ENCODE data around the gene TNKS1BP1.
"Not testable (repeated sequence)": the region's sequence is repeated elsewhere in the genome, so short reads cannot be mapped to it uniquely, and the experiment has no call there.

The TNKS1BP1 gene

GRCh38 chr11:57287884-57288283 lies 36.9 kb downstream of the TNKS1BP1 start:
- Histone ChIP-seq H3K27me3 (ENCODE audit: insufficient read depth, low read length, poor library complexity) (peaks cover 12% of the 10 kb centered on the region), H3K4me2 (ENCODE audit: insufficient read depth, low read length) (no peak overlapping the region), H4K20me1 (ENCODE audit: insufficient read depth, low read length) (no peaks in the 10 kb centered on the region), H3K4me1 (ENCODE audit: insufficient read depth, low read length) (no peaks in the 10 kb centered on the region), H3K79me2 (ENCODE audit: insufficient read depth, low read length) (no peaks in the 10 kb centered on the region), H3K36me3 (ENCODE audit: insufficient read depth, low read length) (no peaks in the 10 kb centered on the region), H3K9ac (ENCODE audit: low read depth, low read length) (no peak overlapping the region), H3K4me3 (ENCODE audit: low read depth in 1 of 2, low read length in 2 of 2) (no peak overlapping the region), H2AFZ (ENCODE audit: low read depth, low read length) (no peak overlapping the region), H3K27ac (ENCODE audit: low read length) (no peak overlapping the region), H3K9me3 (ENCODE audit: insufficient read depth, low read length, severe bottlenecking) (no peaks in the 10 kb centered on the region)
- DNase-seq (no peak), ATAC-seq (ENCODE audit: insufficient read depth, low read depth) (no peak)
- TF ChIP-seq CTCF (IDR thresholded peaks at IDR 0.05; ENCODE audit: borderline replicate concordance, extremely low read depth, low read length, poor library complexity, severe bottlenecking) (no peak), EZH2 (IDR thresholded peaks at IDR 0.05; ENCODE audit: borderline replicate concordance, low read depth, low read length, severe bottlenecking) (no peak)

- no peak overlapping the region for H3K27ac ChIP-seq (ENCODE audit: low read length)
- no peaks in the 10 kb centered on the region for H3K36me3 ChIP-seq (ENCODE audit: insufficient read depth, low read length)
- H3K4me1 ChIP-seq (ENCODE audit: insufficient read depth, low read length), result no peaks in the 10 kb centered on the region
- DNase-seq, result no peak
- no peak for TF ChIP-seq CTCF (IDR thresholded peaks at IDR 0.05; ENCODE audit: borderline replicate concordance, extremely low read depth, low read length, poor library complexity, severe bottlenecking)
- TF ChIP-seq EZH2 (IDR thresholded peaks at IDR 0.05; ENCODE audit: borderline replicate concordance, low read depth, low read length, severe bottlenecking), result no peak
- no peak overlapping the region for H3K4me2 ChIP-seq (ENCODE audit: insufficient read depth, low read length)
- no peaks in the 10 kb centered on the region for H4K20me1 ChIP-seq (ENCODE audit: insufficient read depth, low read length)
- no peak overlapping the region for H3K9ac ChIP-seq (ENCODE audit: low read depth, low read length)
- ATAC-seq (ENCODE audit: insufficient read depth, low read depth), result no peak
- peaks cover 6% of the 10 kb centered on the region for H3K27me3 ChIP-seq (ENCODE audit: insufficient read depth, low read length, poor library complexity)
- H3K9me3 ChIP-seq (ENCODE audit: insufficient read depth, low read length, severe bottlenecking), result no peaks in the 10 kb centered on the region
- no peak overlapping the region for H3K4me3 ChIP-seq (ENCODE audit: low read depth in 1 of 2, low read length in 2 of 2)
- H3K79me2 ChIP-seq (ENCODE audit: insufficient read depth, low read length), result no peaks in the 10 kb centered on the region
- no peak overlapping the region for H2AFZ ChIP-seq (ENCODE audit: low read depth, low read length)
These were observed 41.3 kb downstream of the TNKS1BP1 start for GRCh38 chr11:57283231-57283990.

GRCh38 chr11:57281546-57281945 lies 43.2 kb downstream of the TNKS1BP1 start:
- H3K9me3 ChIP-seq (ENCODE audit: insufficient read depth, low read length, severe bottlenecking); DNase-seq; ATAC-seq (ENCODE audit: insufficient read depth, low read depth): not testable (repeated sequence)

GRCh38 chr11:57279116-57279515 lies 45.6 kb downstream of the TNKS1BP1 start:
- Histone ChIP-seq H3K4me1 (ENCODE audit: insufficient read depth, low read length) (peaks cover 3% of the 10 kb centered on the region), H3K79me2 (ENCODE audit: insufficient read depth, low read length) (no peaks in the 10 kb centered on the region), H3K27ac (ENCODE audit: low read length) (no peak overlapping the region), H2AFZ (ENCODE audit: low read depth, low read length) (no peak overlapping the region), H3K36me3 (ENCODE audit: insufficient read depth, low read length) (no peaks in the 10 kb centered on the region), H3K9ac (ENCODE audit: low read depth, low read length) (no peak overlapping the region), H3K27me3 (ENCODE audit: insufficient read depth, low read length, poor library complexity) (peaks cover 19% of the 10 kb centered on the region), H3K4me2 (ENCODE audit: insufficient read depth, low read length) (no peak overlapping the region), H4K20me1 (ENCODE audit: insufficient read depth, low read length) (no peaks in the 10 kb centered on the region), H3K4me3 (ENCODE audit: low read depth in 1 of 2, low read length in 2 of 2) (no peak overlapping the region), H3K9me3 (ENCODE audit: insufficient read depth, low read length, severe bottlenecking) (no peaks in the 10 kb centered on the region)
- DNase-seq, result no peak
- no peak for ATAC-seq (ENCODE audit: insufficient read depth, low read depth)
- no peak for TF ChIP-seq EZH2 (IDR thresholded peaks at IDR 0.05; ENCODE audit: borderline replicate concordance, low read depth, low read length, severe bottlenecking)
- TF ChIP-seq CTCF (IDR thresholded peaks at IDR 0.05; ENCODE audit: borderline replicate concordance, extremely low read depth, low read length, poor library complexity, severe bottlenecking), result no peak

More at GRCh38 chr11:57281546-57281945, 43.2 kb downstream of the TNKS1BP1 start:
- H2AFZ ChIP-seq (ENCODE audit: low read depth, low read length); H3K4me1 ChIP-seq (ENCODE audit: insufficient read depth, low read length); H3K9ac ChIP-seq (ENCODE audit: low read depth, low read length); H3K4me3 ChIP-seq (ENCODE audit: low read depth in 1 of 2, low read length in 2 of 2); H3K4me2 ChIP-seq (ENCODE audit: insufficient read depth, low read length); H3K79me2 ChIP-seq (ENCODE audit: insufficient read depth, low read length); H3K36me3 ChIP-seq (ENCODE audit: insufficient read depth, low read length); H3K27ac ChIP-seq (ENCODE audit: low read length); H4K20me1 ChIP-seq (ENCODE audit: insufficient read depth, low read length): not testable (repeated sequence)
- peaks cover 17% of the 10 kb centered on the region for H3K27me3 ChIP-seq (ENCODE audit: insufficient read depth, low read length, poor library complexity)

All from DND-41 (cell line).